GM19025 (cell line): ENCODE results near the gene RBM26.
A peak's percentile ranks its signal among the peaks of the same experiment; 100 is the strongest.

Source experiments
- ATAC-seq: cut with Tn5 transposase; IDR thresholded peaks from one replicate; pipeline ENCODE4 v1.9.1; 2021; ENCODE audit warnings: mild to moderate bottlenecking, low read depth, moderate library complexity; ENCODE audit not compliant: unreplicated experiment

RBM26 gene

DNA sequence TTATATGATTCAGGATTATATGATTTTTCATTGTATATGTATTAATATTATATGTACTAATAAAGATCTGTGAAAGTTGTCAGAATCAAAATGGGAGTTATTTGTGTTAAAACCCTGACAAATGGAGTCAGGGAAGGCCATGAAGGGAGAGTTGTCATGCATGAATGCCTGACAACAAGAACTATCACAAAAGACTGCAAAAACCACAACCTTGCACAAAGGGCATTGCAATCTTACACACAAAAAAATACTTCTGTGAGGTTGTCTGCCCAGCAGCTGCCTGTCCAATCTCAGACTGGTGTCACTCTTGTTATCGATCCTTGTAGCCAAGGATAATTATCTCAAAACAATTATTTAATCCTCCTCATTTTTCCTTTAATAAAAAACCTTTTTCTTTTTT lies 21.2 kb upstream of the RBM26 start:
- ATAC-seq, result no peak

DNA sequence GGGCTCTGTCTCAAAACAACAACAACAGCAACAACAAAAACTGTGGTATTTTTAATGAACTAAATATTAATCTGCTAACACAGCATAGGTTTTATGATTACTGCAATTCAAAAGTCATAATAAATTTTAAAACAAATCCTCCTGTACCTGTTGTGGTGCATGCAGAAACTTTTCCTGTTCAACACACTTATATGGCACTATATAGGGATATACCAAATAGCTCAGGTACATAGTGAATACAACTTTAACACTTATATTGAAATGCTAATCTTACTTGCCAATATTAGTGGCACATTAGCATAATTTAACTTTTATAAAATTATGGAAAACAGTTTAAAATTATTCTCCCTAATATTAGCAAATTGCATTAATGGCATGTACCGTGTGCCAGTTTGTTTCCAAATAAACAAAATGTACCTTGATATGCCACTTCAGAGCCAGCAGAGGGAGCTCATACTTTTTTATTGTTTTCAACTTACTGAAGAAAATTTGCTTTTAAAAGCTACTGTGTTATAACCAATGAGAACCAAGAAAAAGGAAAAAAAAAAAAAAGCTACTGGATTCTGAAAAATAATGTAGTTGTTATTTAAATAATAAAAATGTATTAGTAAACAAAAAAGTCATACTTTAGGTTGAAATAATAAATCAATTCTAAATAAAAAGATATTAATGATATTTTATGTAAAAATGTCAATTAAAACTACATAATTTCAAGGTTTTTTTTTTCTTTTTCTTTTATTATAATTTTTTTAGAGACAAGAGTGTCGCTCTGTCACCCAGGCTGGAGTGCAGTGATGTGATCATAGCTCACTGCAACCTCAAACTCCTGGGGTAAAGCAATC lies 18.0 kb upstream of the RBM26 start:
- no peak for ATAC-seq

DNA sequence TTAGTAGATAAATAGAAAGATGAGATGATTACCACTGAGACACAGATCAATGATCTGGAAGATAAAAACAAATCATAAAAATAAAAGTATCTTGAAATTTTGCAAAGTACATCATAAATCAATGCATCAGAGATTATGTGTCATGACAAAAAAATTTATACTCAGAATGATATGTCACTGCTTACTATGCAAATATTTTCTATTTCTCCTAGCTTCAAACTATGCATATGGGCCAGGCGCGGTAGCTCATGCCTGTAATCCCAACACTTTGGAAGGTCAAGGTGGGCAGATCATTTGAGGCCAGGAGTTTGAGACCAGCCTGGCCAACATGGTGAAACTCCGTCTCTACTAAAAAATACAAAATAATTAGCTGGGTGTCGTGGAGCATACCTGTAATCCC lies 17.3 kb upstream of the RBM26 start:
- no peak for ATAC-seq

DNA sequence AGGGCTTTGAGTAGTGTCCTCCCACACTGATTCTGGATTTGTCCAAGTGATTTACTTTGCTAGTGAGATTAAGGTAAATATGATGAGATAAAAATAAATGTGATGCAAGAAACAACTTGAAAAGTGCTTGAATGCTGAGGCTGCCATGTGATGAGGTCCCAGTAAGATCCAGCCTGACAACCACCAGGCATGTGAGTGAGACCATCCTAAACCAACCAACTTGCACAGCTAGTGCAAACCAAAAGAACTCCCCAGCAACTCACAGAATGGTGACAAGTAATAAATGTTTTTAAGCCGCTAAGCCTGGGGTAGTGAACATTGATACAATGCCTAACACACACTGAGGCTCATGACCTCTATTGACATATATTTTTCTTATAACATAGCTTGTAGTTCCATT lies 13.3 kb upstream of the RBM26 start:
- no peak for ATAC-seq

DNA sequence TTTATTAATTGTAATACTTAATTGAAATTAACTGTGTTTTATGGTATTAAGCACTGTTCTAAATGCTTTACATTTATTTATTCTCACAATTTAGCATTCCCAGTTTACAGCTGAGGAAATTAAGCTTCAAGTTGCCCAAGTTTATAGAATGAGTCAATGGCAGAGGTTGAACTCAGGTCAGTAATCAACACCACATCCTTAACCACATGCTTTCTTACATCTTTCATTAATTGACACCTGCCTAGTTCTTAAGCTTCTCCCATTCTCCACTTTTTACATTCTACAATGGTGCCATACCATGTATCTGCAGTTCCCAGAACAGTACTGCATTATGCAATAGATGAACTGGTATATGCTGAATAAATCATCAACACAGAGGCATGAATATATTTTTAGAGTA lies 11.7 kb upstream of the RBM26 start:
- no peak for ATAC-seq

DNA sequence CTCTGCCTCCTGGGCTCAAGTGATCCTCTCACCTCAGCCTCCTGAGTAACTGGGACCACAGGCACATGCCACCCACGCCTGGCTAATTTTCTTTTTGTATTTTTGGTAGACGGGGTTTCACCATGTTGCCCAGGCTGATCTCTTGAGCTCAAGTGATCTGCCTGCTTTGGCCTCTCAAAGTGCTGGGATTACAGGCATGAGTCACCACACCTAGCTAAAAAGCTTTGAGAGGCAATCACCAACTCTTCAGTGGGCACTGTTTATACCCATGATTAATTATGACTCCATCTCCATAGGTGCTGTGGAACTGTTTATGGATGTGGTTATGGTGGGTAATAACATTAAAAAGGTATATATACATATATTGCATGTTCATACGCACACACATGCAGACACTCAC lies 7.5 kb upstream of the RBM26 start:
- ATAC-seq, result no peak

DNA sequence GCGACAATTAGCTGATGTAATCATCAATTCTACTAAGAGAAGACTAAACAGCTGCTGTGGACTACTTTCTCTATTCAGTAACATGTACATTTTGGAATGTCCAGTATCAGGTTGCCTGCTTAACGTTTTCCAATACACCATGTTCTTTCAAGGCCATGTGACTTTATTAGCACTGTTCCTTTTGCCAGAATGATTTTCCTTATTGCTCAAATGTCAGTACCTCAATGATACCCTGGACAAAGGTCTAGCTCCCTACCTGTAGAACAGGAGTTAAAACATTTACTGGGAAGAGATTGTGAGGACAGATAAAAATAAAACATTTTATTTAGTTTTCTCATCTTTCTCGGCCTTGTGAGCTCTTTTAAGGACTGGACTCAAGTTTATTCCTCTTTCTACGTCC lies 3.8 kb upstream of the RBM26 start:
- no peak for ATAC-seq

DNA sequence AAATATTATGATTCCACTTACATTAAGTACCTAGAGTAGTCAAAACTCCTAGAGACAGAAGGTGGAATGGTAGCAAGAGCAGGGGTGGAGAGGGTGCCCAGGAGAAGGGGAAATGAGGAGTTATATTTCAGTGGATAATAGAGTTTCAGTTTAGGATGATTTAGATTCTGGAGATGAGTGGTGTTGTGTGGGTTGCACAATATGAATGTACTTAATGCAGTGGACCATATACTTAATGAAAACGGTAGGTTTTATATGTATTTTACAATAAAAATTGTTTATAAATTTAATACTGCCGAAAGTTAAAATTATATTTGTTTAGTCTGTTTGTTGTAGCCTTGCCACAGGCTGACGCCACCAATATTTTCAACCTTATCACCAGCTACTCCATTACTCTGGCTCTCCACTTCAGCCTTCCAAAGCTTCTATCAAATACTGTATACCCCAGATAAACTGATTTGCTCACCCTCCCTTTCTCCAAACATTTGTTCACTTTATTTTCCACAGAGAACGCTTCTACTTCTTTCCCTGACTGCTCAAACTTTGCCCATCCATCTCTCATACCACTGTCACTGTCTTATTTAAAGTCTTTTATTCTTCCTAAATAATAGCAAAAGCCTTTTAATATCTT lies 1.4 kb upstream of the RBM26 start:
- no peak for ATAC-seq

DNA sequence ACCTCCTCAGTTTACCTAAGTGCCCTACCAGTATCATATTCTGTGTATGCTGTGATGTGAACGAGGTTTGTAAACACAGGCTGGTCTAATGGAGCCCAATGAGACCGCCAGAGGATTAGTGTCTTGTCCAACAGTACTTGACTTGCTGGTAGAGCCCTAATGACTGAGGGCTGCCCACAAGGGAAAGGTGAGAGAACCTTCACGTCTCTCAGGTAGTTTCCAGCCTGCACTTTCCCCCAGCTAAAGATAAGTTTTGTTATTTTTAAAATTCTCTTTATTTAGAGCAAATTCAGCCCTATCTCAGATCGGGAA lies 498 bp upstream of the RBM26 start:
- peak; percentile 12 for ATAC-seq

DNA sequence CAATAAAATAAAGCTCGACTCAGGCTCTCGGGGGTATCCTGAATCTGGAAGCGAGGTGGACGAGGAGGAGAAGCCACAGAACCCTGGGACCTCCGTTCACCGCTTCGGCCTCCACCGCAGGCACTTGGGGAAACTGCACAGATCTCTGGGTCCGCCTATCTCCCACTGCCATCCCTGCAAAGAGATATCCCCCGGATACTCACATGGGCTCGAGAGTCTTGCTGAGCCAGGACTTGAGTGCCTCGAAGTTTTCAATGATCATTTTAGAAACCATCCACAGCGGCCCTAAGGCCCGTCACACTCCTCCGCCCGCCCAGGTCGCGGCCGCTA lies 589 bp downstream of the RBM26 start:
- peak; percentile 41 for ATAC-seq

DNA sequence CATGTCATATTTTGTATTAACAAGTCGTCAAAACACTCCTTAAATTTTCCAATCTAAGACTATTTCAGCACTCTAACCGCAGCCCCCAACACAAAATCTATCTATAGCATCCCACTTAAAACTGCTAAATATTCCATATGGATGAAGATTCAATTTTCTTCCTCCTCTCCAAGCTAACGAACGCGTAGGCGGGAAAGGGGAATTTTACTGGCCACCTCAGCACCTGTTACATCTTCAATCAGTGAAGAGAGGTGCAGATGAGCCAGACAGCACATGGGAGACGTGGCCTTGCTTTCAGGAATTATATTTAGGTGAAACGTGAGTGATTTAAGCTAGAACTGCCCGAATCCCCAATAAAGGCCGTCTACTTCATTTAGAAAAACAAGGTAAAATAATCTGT lies 1.1 kb downstream of the RBM26 start:
- ATAC-seq, result no peak

DNA sequence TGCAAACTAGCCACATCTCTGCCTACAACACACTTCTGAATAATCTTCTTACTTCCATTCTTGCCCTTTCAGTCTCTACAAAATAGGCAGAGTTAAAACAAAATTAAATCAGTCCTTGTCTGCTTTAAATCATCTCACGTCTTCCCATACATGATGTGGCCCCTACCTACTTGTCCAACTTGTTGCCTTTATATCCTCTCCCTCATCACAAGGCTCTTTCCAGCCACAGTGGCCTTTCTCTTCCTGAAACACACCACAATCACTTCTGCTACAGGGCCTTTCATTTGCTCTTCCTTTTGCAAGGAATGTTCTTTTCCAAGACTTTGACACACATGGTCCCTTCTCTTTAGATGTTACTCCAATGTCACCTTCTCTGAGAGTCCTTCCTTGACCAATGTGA lies 1.7 kb downstream of the RBM26 start:
- ATAC-seq, result no peak

DNA sequence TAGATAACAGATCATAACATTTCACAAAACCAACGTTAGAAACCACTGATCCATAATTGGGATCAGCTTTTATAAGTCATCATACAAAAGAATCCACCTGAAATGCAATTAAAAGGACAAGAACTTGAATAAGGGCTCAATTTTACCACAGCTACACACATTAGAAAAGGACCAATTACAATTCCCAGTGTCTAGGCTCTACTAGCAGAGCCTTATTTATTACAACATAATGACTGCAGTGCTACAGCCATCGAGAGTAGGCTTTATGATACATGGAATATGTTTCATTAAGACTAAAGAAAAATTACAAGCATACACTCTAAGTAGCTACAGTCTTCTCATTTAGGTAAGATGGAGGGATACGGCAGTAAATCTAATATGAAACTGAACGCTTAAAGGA lies 2.9 kb downstream of the RBM26 start:
- no peak for ATAC-seq

DNA sequence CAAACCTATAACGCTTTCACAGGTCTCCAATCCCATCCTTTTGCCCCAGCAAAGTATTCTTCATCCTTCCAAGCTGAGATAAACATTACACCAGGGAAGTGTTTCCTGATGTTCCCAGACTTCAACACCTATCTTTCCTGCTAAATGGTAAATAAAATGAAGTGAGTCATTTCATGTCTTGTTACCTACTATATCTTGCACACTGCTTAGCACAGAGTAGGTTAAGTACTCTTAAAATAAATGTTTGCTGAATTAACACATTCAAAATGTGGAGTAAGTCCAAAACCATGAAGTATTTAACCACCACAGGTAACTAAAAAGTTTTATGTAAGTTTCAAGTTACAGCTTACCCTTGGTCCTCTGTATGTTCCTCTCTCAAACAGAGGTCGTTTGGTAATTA lies 3.4 kb downstream of the RBM26 start:
- ATAC-seq, result no peak

DNA sequence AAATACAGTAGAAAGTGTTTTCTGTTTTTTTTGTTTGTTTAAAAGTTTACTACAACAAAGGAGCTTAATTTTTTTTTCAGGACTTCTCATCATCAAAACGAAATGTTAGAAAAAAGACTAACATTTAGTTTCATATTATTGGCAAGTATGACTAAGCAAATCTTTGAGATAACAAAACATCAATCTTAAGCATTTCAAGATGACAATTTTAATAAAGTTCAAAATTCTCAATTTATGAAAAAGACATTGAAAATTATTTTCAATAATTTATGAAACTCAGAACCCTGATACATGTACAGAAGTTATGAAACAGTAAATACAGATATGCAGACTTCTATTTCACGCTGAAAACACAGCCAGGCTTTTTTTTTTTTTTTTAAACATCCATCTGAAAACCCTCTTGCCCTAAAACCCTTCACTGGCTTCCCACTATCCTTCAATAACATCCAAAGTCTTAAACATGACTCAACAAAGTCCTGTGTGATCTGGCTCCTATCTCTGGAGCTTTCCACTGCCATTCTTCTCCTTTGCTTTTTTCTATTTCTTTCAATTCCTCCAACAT lies 3.9 kb downstream of the RBM26 start:
- ATAC-seq, result no peak

DNA sequence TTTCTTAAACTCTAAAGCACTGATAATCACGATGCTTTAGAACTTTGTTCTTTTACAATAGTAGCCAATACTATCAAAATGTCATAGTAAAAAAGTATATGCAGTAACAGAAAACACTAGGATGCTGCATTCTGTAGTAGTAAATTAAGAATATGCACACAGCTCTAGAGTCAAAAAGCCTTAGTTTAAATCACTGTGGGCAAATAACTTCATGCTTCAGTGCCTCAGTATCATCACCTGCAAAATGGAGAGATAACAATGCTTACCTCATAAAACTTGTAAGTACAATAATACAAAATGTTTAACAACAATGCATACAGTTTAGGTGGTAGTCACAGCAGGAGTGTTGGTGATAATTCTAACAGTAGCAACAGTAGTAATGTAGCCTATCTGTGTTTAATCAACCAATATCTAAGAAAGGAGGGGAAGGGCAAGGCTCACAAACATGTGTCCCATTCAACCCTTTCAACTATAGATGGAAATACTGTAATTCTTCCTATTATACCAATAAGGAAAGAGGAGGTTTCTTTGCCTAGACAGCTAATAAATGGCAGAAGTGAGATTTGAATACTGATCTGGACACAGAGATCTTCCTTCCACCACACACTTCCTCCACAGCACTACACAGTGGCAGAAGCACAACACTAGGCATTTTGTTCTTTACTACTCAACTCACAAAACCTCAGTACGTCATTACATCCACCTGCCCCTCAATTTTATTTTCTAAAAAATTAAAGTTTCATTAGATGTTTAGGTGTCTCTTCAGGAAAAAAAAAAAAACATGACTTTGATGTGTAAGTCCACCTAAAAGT lies 4.6 kb downstream of the RBM26 start:
- ATAC-seq, result peak; percentile 20

DNA sequence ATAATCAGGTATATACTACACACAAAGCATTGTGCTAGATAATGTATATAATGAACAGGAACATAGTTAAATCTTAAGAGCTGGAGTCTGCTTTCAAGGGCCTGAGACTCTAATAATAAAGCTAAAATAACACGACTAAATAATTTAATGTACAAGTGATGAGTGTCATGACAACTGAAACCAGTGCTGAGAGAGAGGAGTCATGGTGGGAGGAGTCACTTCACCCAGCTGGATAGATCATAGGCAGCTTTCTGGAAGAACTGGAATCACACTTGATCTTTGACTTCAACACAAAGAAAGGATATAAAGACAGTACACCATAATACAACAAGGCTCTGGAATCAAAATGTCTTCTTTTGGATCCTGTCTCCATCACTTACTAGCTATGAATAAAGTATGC lies 7.1 kb downstream of the RBM26 start:
- no peak for ATAC-seq

DNA sequence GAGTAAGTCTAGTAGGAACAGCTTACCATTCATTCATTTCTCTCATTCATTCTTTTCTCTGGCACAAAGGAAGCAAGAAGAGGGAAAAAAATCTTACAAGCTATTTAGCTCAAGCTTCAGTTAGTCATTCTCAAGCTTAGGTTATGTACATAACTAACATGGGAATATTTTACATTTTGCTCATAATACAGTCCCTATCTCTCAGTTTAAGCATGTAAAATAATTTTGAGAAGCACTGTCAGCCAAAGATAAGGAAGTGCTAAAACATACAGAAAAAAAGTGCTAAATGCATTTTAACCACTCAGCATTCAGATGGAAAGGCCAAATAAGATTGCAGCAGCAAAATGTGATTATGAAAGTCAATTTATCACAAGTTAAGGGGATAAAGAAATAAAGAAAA lies 7.9 kb downstream of the RBM26 start:
- no peak for ATAC-seq

DNA sequence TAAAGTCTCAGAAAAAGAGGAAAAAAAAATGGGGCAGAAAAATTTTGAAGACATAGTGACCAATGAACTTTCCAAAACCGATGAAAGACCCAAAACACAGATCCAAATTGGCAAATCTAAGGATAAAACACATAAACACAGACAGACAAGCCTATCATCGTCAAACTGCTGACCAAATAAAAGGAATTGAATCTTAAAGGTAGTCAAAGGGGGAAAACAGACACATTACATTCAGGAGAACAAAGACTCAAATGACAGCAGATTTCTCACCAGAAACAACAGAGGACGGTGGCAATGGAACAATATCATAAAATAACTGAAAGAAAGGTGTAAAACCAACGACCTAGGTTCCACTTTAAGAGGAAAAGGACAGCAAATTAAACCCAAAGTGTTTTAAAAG lies 10.2 kb downstream of the RBM26 start:
- no peak for ATAC-seq

DNA sequence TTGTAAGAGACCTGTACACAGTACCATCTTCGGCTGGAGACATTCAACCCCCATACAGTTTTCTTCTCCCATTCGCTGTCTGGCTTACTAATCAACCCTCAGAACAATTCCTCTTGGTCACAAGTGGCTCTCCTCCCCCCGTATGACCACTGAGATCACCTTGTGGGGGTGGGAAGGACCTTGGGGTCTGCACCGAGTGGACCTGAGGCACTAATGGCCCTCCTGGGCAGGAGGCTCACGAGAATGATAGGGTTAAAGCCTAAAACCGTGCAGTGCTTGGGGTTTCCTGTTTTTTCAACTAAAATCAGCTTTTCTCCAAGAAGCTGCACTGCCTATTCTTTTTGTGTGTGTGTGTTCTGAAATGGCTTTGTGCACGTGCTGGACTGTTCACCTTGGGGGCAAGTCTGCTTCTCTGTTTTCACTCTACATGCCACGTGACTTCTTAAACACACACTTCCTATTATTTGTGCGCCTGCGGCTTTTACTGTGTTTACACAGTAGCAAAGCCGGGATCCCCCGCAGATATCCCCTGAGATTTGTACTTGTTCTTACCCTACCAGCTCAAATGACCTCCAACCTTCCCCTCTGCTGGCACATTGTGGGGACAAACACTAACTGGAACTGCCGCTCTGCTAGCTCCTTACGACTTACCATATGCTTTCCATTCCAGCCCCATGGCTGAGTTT lies 12.3 kb downstream of the RBM26 start:
- ATAC-seq, result peak; percentile 65
